ENCODE measurements around the gene C2orf76.

C2orf76 gene

GRCh38 chr2:119332953-119333352, 33.7 kb downstream of the C2orf76 start:
- TF ChIP-seq TCF12 (IDR thresholded peaks at IDR 0.05; ENCODE audit: low read depth) (no peak), ZBTB7A (IDR thresholded peaks at IDR 0.05; ENCODE audit: low read depth) (no peak), CEBPB (IDR thresholded peaks at IDR 0.05) (no peak), CREB1 (IDR thresholded peaks at IDR 0.05; ENCODE audit: low read depth) (no peak), REST (IDR thresholded peaks at IDR 0.05; ENCODE audit: low read depth) (no peak), EP300 (IDR thresholded peaks at IDR 0.05; ENCODE audit: borderline replicate concordance) (no peak), FOXM1 (IDR thresholded peaks at IDR 0.05; ENCODE audit: borderline replicate concordance, low read depth) (no peak), RAD21 (IDR thresholded peaks at IDR 0.05; ENCODE audit: low read depth) (no peak), EGR1 (IDR thresholded peaks at IDR 0.05) (no peak), YY1 (IDR thresholded peaks at IDR 0.05; ENCODE audit: low read depth) (no peak), TAF1 (IDR thresholded peaks at IDR 0.05; ENCODE audit: low read depth) (no peak), TEAD4 (IDR thresholded peaks at IDR 0.05) (no peak), NFIC (IDR thresholded peaks at IDR 0.05) (no peak)
- TF ChIP-seq, protein P1, sequence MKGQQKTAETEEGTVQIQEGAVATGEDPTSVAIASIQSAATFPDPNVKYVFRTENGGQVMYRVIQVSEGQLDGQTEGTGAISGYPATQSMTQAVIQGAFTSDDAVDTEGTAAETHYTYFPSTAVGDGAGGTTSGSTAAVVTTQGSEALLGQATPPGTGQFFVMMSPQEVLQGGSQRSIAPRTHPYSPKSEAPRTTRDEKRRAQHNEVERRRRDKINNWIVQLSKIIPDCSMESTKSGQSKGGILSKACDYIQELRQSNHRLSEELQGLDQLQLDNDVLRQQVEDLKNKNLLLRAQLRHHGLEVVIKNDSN (IDR thresholded peaks at IDR 0.05), result no peak
- TF ChIP-seq, protein P2, sequence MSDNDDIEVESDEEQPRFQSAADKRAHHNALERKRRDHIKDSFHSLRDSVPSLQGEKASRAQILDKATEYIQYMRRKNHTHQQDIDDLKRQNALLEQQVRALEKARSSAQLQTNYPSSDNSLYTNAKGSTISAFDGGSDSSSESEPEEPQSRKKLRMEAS (IDR thresholded peaks at IDR 0.05), result no peak

GRCh38 chr2:119327431-119327830, 39.2 kb downstream of the C2orf76 start:
- TF ChIP-seq EP300 (IDR thresholded peaks at IDR 0.05; ENCODE audit: borderline replicate concordance) (no peak), ZBTB7A (IDR thresholded peaks at IDR 0.05; ENCODE audit: low read depth) (no peak)
- TF ChIP-seq, protein P1 (IDR thresholded peaks at IDR 0.05), result no peak

DNA sequence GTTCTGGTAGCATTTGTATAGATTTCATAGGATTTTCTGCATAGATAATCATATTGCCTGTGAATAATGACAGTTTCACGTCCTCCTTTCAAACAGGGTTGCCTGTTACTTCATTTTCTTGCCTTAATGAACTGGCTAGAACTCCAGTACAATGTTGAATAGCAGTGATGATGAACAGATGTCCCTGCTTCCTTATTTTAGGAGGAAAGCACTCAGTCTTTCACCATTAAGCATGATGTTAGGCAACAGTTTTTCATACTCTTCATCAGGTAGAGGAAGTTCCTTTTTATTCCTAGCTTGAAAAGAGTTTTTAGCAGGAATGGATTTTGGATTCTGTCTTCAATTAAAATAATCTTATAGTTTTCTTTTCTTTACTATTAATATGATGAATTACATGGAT, 39.7 kb downstream of the C2orf76 start:
- TF ChIP-seq, protein P2 (IDR thresholded peaks at IDR 0.05), result no peak
- no peak for TF ChIP-seq FOXM1 (IDR thresholded peaks at IDR 0.05; ENCODE audit: borderline replicate concordance, low read depth)
- no peak for TF ChIP-seq CEBPB (IDR thresholded peaks at IDR 0.05)
- TF ChIP-seq REST (IDR thresholded peaks at IDR 0.05; ENCODE audit: low read depth), result no peak
- TF ChIP-seq TCF12 (IDR thresholded peaks at IDR 0.05; ENCODE audit: low read depth), result no peak
- no peak for TF ChIP-seq TAF1 (IDR thresholded peaks at IDR 0.05; ENCODE audit: low read depth)

GRCh38 chr2:119324685-119325270, 41.9 kb downstream of the C2orf76 start:
- no peak for TF ChIP-seq EGR1 (IDR thresholded peaks at IDR 0.05)
- no peak for TF ChIP-seq YY1 (IDR thresholded peaks at IDR 0.05; ENCODE audit: low read depth)
- no peak for TF ChIP-seq TCF12 (IDR thresholded peaks at IDR 0.05; ENCODE audit: low read depth)
- TF ChIP-seq FOXM1 (IDR thresholded peaks at IDR 0.05; ENCODE audit: borderline replicate concordance, low read depth), result no peak
- no peak for TF ChIP-seq CREB1 (IDR thresholded peaks at IDR 0.05; ENCODE audit: low read depth)
- no peak for TF ChIP-seq CEBPB (IDR thresholded peaks at IDR 0.05)
- TF ChIP-seq REST (IDR thresholded peaks at IDR 0.05; ENCODE audit: low read depth), result no peak
- TF ChIP-seq, protein P2 (IDR thresholded peaks at IDR 0.05), result no peak
- TF ChIP-seq NFIC (IDR thresholded peaks at IDR 0.05), result no peak
- TF ChIP-seq EP300 (IDR thresholded peaks at IDR 0.05; ENCODE audit: borderline replicate concordance), result no peak
- no peak for TF ChIP-seq TAF1 (IDR thresholded peaks at IDR 0.05; ENCODE audit: low read depth)
- TF ChIP-seq TEAD4 (IDR thresholded peaks at IDR 0.05), result no peak
- TF ChIP-seq, protein P1 (IDR thresholded peaks at IDR 0.05), result no peak

Measured in Ishikawa (cell line).